NCI-H1105 treated with DMSO at 0.1 percent for 48 hours (cell line): Measurements from ENCODE around the gene CNTNAP2.
"Not testable (repeated sequence)": the region's sequence is repeated elsewhere in the genome, so short reads cannot be mapped to it uniquely, and the experiment has no call there.

Experiments
- DNase-seq: peaks from one replicate; lab custom pipeline; 2025; lab: John Stamatoyannopoulos, UW

Gene CNTNAP2

DNA sequence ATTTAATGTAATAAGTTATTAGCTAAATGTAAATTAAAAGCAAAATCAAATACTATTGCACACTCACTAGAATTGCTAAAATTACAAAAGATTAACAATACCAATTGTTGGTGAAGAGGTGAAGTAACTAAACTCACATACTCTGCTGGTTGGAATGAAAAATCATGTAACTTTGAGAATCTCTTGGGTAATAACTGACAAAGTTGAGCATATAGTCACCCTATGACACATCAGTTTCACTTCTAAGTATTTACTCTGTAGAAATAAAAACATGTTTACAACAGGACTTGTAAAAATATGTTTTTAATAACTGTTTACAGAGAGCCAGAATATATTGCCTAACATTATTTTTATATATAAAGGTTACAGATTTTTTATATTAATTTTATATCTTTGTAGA, 33.6 kb downstream of the CNTNAP2 start:
- DNase-seq = no peak

DNA sequence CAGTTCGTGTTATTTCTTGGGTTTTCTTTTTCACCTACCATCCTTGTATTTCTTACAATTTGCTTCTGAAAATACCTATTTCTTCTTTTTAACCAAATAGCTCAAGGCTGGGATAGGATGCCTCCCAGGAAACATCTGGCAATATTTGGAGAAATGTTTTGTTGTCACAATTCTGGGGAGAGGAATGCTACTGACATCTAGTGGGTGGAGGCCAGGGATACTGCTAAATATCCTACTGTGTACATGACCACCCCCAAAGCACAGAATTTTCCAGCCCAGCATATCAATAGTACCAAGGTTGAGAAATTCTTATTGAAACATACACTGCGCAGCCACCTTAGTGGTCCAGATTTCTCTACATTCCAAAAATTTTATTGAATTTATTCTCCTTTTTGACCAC, 55.5 kb downstream of the CNTNAP2 start:
- DNase-seq = no peak

DNA sequence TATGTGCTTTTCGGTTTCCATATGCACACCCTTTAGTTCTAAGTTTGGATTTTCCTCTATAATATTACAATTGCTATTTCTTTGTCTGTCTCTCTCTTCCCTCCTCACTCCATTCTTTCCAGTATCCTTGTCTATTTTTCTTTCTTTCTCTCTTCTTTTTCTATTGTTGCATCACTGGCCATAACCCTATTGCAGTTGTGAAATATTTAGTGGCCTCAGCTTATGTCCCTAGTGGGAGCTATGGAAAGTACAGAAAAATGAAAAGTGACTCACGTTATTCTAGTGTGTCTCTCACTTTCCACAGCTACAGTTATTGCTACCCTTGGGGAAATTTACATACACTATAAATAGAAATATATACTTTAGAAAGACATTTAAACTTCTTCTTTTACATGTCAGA, 59.1 kb downstream of the CNTNAP2 start:
- DNase-seq = no peak

DNA sequence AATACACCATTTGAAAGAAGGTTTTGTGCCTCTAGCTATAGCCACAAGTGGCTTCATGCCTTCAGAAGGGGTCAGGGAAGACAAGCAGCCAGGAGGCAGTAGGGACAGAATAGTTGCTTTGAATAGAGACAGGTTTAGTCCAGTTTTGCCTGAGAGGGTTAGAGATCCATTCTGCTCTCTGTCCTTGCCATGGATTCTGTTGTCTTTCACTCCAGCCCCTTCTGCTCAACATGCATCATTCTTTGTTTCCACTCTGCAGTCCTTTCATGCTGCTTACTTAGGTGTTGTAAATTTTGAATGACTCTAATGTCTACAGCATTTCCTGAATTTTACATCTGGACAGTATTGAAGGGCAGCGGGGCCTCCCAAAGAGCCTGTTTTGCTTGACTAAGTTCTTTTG, 60.3 kb downstream of the CNTNAP2 start:
- no peak for DNase-seq

DNA sequence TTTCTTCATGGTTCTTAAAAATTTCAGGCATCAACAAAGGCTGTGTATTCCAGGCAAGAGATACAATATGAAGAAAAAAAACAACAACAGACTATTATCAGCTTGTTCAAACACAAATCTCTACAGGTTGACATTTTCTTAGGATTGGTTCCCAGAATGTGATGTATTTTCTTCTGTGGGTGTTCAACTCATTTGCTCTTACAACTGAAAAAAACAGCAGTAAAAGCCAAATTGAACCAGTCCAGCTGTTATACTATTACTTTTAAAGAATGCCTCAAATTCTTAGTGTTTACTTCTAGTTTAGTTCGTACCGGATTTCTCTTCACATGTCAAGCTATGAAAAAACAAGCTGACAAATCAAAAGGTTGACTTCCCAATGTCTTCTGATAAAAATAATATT, 60.7 kb downstream of the CNTNAP2 start:
- DNase-seq = no peak

DNA sequence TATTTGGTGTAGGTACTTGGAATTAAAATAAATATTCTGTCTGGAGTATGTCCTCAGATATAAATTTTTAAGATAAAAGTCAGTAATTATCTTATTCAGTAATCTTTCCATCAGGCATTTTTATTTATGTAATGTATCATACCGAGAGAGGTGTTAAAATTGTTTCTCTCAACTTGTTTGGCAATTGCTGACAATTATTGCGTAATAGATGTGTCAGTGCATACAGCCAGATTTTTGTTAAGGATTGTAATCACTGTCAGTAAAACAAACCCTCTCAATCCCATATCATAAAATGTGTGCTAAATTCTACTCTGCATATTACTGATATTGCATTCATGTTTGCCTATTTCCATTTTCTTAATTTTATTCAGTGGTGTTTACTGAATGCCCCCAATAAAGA, 69.2 kb downstream of the CNTNAP2 start:
- DNase-seq = no peak

DNA sequence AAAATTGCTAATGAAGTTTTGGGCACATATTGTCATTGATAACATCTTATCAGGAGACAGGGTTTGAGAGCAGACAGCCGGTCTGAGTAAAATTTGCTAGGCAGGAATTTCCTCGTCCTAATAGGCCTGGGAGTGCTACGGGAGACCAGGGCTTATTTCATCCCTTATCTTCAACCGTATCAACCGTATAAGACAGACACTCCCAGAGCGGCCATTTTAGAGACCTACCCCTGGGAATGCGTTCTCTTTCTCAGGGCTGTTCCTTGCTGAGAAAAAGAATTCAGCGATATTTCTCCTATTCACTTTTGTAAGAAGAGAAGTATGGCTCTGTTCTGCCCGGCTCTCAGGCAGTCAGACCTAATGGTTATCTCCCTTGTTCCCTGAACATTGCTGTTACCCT, 74.8 kb downstream of the CNTNAP2 start:
- not testable (repeated sequence) for DNase-seq

DNA sequence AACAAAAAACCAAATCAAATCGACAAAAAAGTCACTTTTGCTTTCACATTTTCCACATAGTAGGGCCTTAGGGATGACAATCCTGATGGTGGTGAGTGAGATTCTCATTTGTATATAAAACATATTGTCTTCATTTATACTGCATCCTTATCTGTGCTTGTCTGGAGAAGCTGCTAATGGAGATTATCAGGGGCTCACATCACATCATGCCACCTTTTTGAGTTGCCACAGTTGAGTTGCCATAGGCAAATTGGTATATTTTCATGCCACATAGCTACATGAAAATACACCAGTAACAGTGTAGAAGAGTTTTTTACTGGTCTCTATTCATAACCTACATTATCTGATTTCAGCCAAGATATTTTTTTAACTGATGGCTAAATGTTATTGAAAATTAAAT, 85.3 kb downstream of the CNTNAP2 start:
- DNase-seq = no peak

DNA sequence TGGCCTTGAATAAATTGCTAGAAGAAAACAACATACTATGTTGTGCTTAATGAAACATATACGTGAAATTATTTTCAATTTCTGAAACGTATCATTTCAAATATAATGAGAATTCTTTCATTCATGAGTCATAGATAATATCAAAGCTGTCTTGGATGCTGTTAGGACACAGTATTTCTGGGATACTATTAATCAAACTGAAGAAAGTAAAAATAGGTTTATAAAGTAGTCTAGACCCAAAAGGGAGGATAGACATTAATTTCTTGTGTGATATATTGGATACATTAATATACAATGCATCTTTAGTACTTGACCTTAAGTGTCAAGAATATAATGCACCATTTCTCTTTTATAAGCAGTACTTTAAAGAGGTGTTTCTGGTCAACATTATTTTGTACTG, 89.7 kb downstream of the CNTNAP2 start:
- DNase-seq = no peak

DNA sequence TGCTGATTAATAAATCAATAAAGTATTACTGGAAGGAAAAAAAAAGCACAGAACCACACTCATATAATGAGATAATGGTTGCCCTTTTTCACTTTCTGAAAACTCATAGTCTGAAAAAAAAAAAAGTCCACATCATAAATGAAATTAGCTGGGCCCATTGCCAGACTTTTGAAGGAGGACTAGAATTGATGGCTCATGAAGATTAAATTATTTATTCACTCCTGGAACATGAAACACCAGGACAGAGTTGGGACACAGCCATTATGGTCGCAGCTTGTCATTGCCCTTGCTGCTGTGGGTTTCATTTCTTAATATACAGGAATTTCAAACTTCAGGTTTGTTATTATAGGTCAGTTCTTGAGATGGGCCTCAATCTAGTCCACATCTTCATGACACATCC, 91.9 kb downstream of the CNTNAP2 start:
- peak; percentile 78 for DNase-seq

DNA sequence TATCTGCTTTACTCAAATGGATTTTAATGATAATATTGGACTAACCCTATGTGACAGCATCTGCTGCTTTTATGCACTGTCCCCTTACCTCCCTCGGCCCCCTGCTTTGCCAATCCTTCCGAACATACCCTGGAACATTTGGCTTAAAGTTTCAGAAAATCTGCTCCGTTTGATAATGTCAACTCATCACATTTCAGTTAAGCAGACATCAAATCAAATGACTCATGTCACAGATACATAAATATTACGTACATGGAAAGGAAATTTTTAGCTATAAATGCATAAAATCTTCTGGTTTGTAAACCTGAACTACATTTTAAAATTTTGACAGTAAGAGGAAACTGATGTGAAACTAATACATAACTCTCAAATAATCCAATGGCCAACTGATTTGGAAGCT, 98.2 kb downstream of the CNTNAP2 start:
- DNase-seq = no peak

DNA sequence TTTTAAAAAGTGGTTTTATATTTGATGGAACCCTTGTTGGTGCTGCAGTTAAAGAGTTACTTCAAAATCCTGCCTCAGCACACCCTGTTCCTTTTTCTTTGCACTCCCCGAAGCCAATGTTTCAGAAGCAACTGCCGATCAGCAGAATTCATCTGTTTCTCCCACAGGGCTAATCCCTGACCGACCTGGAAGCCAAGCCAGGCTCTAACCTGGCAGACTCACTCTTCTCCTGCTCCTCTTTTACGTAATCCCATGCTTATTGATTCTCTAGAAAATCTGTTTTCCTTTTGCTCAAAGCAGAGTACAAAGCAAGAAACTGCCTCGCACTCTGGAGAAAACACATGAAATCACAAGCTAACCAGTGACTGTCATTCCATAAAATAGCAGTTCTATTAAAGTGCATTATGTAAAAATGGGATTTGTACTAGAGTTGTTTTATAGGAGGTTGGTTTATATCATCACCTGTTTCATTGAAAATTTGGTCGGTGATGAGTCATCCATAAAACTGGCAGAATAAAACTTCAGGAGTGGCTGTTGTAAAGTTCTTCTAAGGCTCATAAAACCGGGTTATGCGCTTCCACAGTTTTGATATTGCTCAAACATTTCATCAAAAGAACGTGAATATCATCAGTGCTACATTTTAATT, 99.9 kb downstream of the CNTNAP2 start:
- DNase-seq = no peak

DNA sequence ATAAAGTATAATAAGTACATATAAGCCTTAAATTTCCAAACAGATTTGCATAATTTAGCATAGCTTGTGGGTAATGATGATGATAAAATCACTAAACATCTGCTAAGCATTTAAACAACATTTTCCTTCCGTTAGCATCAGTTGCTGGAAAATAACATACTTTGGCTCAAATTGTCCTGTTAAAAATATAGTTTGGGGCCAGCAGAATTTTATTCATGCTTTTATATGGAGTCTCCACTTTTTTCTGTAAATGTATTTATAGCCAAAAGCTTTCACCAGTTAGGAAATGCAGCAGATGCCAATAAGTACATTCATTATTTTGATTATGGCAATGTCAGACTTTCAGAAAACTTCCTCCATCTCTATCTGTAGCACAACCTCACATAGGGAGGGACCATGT, 107.2 kb downstream of the CNTNAP2 start:
- no peak for DNase-seq

DNA sequence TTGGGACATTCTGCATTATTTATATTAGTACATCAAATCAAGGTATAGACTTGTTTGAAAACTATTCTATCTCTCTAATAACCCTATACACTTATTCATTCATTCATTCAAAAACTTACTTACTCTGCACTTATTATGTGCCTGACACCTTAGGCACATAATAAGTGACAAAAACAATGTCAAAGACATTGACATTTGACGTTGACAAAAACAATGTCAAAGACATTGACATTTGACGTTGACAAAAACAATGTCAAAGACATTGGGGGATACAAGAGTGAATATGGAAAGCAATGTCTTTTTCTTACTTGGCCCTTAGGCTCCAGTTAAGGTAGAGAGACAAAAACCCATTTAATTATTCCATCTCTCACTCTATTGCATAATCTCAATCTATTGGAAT, 116.0 kb downstream of the CNTNAP2 start:
- no peak for DNase-seq

DNA sequence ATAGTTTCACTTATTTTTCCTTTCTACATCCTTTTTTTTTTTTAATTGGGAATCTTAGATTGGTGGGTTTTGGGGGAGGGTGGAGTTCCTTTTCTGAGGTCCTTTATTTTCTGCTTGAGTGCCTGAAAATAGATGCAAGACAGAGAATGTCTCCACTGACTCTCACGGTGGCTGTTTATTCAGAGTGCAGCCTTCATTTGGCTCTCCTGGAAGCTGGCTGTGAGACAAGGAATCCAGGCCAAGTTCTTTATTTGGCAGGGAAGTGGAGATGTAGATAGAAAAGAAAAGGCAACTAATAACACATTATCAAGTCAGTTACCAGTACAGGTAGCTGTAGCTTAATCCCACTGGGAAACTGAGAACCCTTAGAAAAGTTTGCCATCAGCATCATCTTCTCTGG, 118.6 kb downstream of the CNTNAP2 start:
- DNase-seq = peak; percentile 19

DNA sequence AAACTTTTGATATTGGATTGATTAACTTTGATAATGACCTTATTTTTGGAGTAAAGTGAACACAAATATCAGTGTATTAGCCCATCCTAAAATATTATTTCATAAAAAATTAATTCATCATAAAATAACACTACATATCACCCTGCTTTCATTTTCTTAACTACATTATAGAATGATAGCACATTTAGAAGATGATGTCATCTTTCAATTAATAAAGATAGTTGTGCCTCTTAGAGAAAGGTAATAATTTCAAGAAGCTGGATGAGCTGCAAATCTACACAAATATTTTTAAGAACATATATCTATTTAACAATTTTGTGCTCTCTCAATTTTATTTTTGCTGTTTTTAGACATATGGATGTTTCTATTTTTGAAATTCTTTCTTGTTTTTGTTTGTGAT, 126.1 kb downstream of the CNTNAP2 start:
- DNase-seq = no peak

DNA sequence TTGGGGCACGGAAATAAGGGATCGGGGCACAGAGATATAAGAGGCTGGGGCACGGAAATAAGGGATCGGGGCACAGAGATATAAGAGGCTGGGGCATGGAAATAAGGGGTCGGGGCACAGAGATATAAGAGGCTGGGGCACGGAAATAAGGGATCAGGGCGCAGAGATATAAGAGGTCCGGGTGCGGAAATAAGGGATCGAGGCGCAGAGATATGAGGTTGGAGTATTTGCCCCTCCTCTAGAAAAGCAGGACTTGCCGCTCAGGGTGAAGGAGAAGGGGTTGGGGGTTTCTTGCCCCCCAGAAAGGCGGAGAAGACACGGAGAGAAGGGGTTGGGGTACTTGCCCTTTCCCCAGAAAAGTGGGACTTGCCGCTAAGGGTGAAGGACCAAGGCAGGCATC, 131.4 kb downstream of the CNTNAP2 start:
- not testable (repeated sequence) for DNase-seq

DNA sequence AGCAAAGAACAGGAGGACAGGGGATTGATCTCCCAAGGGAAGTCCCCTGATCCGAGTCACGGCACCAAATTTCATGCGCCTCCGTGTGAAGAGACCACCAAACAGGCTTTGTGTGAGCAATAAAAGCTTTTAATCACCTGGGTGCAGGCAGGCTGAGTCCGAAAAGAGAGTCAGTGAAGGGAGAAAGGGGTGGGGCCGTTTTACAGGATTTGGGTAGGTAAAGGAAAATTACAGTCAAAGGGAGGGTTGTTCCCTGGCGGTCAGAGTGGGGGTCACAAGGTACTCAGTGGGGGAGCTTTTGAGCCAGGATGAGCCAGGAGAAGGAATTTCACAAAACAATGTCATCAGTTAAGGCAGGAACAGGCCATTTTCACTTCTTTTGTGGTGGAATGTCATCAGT, 132.1 kb downstream of the CNTNAP2 start:
- DNase-seq = not testable (repeated sequence)

DNA sequence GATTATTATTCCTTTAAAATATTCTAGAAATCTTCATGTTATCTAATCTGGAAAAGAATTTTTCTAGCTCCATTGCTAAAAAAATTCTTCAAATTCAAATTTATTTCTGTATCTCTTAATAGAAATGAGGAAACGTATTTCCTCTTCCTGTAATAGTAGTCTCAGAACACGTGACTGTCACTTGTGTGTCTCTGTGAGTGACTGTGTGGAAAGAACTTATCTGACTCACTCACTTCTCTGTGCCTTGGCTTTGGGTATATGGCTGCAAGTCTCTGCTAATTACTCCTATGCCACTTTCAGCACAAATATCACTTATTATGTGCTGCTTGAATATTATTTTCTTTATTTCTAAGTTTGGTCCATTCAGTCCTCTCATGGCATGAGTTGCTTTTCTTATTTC, 132.7 kb downstream of the CNTNAP2 start:
- no peak for DNase-seq

DNA sequence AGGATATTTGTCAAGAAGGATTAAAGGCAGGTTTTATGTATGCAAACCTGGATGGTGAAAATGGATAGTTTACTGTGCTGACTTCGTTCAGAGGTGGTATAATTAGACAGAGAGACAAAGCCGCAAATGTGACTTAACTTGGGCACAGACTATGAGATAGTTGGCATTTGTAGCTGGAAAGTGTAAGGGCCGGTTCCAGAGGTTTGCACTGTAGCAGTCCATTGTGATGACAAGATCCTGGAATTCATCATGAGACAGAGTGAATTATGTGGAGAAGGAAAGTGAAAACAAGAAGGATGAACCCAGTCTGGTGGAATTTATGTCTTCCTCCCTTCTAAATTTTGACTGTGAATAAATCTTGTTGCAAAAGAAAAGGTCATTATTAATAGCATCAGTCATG, 139.0 kb downstream of the CNTNAP2 start:
- DNase-seq = no peak

DNA sequence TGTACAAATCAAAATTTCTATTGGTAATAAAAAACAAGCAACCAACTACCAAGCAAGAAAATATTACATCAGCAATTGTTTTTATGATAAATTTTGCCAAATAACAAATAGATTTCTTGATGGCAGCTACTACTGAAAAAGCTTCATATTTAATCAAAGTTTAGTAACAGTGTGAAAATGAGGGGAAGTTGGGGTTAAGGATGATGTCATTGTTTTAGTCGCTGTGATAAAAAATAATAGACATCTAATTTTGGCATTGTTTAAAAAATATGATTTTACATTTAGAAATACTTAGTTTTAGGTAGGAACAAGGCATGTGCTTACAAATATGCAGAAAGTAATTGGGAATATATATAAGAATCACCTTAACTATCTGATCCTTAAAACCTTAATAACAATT, 145.9 kb downstream of the CNTNAP2 start:
- DNase-seq = no peak

DNA sequence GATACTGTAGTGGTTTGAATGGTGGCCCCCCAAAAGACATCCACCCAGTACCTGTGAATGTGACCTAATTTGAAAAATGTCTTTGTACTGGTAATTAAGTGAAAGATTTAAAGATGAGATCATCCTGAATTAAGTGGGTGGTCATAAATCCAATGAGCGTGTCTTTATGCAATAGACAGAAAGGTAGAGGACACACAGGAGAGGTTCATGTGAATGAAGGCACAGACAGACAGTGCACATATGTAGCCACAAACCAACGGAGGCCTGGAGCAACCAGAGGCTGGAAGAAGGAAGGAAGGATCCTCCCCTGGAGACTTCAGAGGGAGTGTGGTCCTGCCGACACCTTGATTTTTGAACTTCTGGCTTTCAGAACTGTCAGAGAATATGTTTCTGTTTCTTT, 160.3 kb downstream of the CNTNAP2 start:
- DNase-seq = no peak

DNA sequence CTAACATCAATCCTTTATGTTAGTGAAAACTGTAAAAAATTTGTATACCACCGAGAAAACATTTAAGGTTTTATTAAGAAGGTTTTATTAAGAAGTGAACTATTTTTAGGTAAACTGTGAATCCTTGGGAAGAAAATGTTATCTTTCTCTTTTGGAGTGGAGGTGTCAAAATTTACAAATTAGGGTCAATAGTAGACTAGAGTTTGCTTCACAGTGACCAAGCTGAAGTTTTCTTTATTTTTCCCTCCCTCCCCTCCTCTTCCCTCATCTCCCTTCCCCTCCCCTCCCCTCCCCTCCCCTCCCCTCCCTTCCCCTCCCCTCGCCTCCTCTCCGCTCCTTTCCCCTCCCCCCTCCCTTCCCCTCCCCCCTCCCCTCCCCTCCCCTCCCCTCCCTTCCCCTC, 168.8 kb downstream of the CNTNAP2 start:
- DNase-seq = no peak

DNA sequence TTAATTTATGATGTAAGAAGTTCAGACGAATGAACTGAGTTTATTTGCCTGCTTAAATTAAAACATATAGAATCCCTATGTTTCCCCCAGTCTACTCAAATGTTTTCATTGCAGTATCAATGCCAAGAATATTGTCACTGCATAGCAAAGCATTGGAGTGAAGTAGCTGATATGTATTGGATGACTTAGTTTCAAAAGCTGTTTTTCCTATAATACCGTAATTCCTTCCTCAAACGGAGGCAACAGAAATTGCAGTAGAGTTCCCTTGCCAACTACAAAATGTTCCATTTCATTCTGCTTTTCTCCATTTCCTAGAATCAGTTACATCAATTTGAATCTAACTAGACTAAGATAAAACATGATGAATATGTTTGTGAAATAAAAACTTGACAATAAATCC, 174.1 kb downstream of the CNTNAP2 start:
- DNase-seq = no peak

DNA sequence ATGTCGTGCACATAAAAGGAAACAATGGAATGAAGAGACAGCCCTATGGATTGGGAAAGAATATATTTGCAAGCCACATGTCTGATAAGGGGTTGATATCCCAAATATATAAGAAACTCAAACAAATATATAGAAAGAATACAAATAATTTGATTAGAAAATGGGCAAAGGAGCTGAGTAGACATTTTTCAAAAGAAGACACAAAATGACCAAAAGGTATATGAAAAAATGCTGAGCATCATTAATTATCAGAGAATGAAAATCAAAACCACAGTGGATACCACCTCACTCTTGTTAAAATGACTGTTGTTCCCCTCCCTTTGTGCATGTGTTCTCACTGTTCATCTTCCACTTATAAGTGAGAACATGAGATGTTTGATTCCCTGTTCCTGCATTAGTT, 175.3 kb downstream of the CNTNAP2 start:
- no peak for DNase-seq
